ENCODE results near the gene PIK3C2G. TPM values are rescaled to one million over a fixed set of nuclear protein-coding genes. Genes with fewer than 3 reads are reported as not detected.

Gene PIK3C2G
- total RNA-seq, 1 experiment from 2014 or later, result not detected

- H2AK5ac ChIP-seq (ENCODE audit: insufficient read length, low read length), result no peak overlapping the region
- no peaks in the 10 kb centered on the region for H3K27me3 ChIP-seq (ENCODE audit: insufficient read depth, low read length)
- no peak for TF ChIP-seq CTCF (conservative IDR thresholded peaks at IDR 0.05)
- H2BK15ac ChIP-seq (ENCODE audit: low read depth, low read length), result no peak overlapping the region
- H3K27me3 Mint-ChIP-seq (ENCODE audit: low read depth), result no peaks in the 10 kb centered on the region
- H3K9me3 ChIP-seq (ENCODE audit: control insufficient read depth, low read depth, low read length), result no peaks in the 10 kb centered on the region
- H3K36me3 Mint-ChIP-seq (ENCODE audit: insufficient read depth in 1 of 3, low read depth in 3 of 3), result no peaks in the 10 kb centered on the region
- no peak overlapping the region for H3T11ph ChIP-seq (ENCODE audit: low read length)
- H4K91ac ChIP-seq (ENCODE audit: insufficient read length, low read depth, low read length), result no peak overlapping the region
- no peaks in the 10 kb centered on the region for H3K79me1 ChIP-seq (ENCODE audit: insufficient read depth, low read depth, low read length, poor library complexity, severe bottlenecking)
- no peaks in the 10 kb centered on the region for H3K4me1 Mint-ChIP-seq
- H3K4me2 ChIP-seq (ENCODE audit: insufficient read depth, insufficient read length, low read length), result no peak overlapping the region
- H3K4me1 ChIP-seq (ENCODE audit: insufficient read depth, low read length), result no peaks in the 10 kb centered on the region
- no peak overlapping the region for H2BK5ac ChIP-seq (ENCODE audit: insufficient read length, low read length)
- H4K20me1 ChIP-seq (ENCODE audit: control insufficient read depth, insufficient read depth, insufficient read length), result no peaks in the 10 kb centered on the region
- H3K56ac ChIP-seq (ENCODE audit: insufficient read length, low read depth, low read length), result no peak overlapping the region
- no peak overlapping the region for H3K4me3 Mint-ChIP-seq
- H3K27ac Mint-ChIP-seq, result no peak overlapping the region
- no peak overlapping the region for H2AFZ ChIP-seq (ENCODE audit: low read length)
- H3K9ac ChIP-seq (ENCODE audit: extremely low read depth, insufficient read length, low read length), result no peak overlapping the region
- H3K23me2 ChIP-seq (ENCODE audit: insufficient read length, low read depth, low read length, poor library complexity, severe bottlenecking), result no peaks in the 10 kb centered on the region
- no peak overlapping the region for H3K23ac ChIP-seq (ENCODE audit: insufficient read length, low read depth, low read length)
- no peak overlapping the region for H2BK12ac ChIP-seq (ENCODE audit: insufficient read length, low read depth, low read length)
- H3K9me3 Mint-ChIP-seq, result no peaks in the 10 kb centered on the region; a peak in 1 of 5 replicates
- no CpG with 5 or more reads among the region's 1 CpG for WGBS (ENCODE audit: extremely low coverage, insufficient read length, low lambda C conversion rate)
- H3K18ac ChIP-seq (ENCODE audit: insufficient read length, low read depth, low read length), result no peak overlapping the region
- H2BK120ac ChIP-seq (ENCODE audit: low read depth, low read length, poor library complexity, severe bottlenecking), result no peak overlapping the region
- no peak overlapping the region for H3K27ac ChIP-seq (ENCODE audit: insufficient read length, low read depth, low read length)
- H3K79me2 ChIP-seq (ENCODE audit: insufficient read depth, low read length), result no peaks in the 10 kb centered on the region
- H4K5ac ChIP-seq (ENCODE audit: insufficient read length, low read depth, low read length), result no peak overlapping the region
- H4K8ac ChIP-seq (replicated peaks; ENCODE audit: insufficient read length, low read depth, low read length), result no peak overlapping the region
- H2BK20ac ChIP-seq (ENCODE audit: low read depth, low read length, poor library complexity, severe bottlenecking), result no peak overlapping the region
- no peak overlapping the region for H3K4ac ChIP-seq (ENCODE audit: low read depth, low read length)
- no peak for DNase-seq
- no peak overlapping the region for H3K14ac ChIP-seq (ENCODE audit: insufficient read depth, low read length)
Observed at GRCh38 chr12:18576104-18576626, 314.8 kb downstream of the PIK3C2G start.
